OCI-LY7 (cell line): ENCODE data around the gene LIMK2.

Source experiments
- EZH2phosphoT487 ChIP-seq: fragments of 200-600 bp; sonication (generic); IDR thresholded peaks from 2 replicates; pipeline ENCODE4 v1.6.1; 2018; ENCODE audit warnings: low read depth, borderline replicate concordance, mild to moderate bottlenecking, mixed run types, antibody characterized with exemption, low read length, moderate library complexity, mixed read lengths
- TF ChIP-seq, protein P1 (sequence below): fragments of 200-600 bp; sonication (generic); conservative IDR thresholded peaks from 2 replicates; pipeline ENCODE4 v1.5.1; 2014; ENCODE audit warnings: mild to moderate bottlenecking, antibody characterized with exemption, low read length, moderate library complexity, mixed read lengths

DNA sequence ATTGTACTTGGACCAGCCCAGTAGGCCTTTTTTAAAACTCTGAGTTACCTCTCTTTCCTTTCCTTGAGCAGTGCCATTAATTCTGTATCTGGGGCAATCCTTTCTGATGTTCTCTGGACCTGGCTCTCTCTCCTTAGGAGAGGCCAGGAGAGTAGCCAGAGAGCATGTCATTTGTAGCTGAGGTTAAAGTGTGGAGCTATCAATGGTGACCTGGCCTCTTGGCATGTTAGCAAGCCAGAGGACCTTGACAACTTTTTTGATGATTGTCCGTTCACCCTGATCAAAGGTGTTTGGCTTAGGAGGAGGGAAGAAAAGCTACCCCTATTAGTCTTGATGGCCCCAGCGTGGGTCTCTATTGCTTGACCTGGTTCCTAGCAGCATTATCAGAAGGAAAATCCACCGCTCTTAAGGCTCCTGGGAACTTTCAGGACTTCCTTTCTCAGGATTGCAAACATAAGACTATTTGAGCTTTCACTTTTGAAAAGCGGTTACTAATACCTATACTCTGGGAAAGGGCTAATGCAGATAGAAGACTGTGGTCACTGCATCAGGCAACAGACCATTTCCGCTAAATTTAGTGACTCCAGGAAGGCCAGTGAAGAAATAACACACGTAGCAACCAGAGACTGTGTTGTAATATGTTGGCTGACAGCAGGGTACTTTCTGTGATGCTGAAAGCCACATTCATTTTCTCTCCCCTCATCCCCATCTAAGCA lies 18.2 kb downstream of the LIMK2 start:
- TF ChIP-seq, protein P1, sequence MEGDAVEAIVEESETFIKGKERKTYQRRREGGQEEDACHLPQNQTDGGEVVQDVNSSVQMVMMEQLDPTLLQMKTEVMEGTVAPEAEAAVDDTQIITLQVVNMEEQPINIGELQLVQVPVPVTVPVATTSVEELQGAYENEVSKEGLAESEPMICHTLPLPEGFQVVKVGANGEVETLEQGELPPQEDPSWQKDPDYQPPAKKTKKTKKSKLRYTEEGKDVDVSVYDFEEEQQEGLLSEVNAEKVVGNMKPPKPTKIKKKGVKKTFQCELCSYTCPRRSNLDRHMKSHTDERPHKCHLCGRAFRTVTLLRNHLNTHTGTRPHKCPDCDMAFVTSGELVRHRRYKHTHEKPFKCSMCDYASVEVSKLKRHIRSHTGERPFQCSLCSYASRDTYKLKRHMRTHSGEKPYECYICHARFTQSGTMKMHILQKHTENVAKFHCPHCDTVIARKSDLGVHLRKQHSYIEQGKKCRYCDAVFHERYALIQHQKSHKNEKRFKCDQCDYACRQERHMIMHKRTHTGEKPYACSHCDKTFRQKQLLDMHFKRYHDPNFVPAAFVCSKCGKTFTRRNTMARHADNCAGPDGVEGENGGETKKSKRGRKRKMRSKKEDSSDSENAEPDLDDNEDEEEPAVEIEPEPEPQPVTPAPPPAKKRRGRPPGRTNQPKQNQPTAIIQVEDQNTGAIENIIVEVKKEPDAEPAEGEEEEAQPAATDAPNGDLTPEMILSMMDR, result no peak
- no peak for TF ChIP-seq EZH2phosphoT487
